Hepatocyte (in vitro differentiated cells): ENCODE measurements around the gene CDC20B.

Source experiments
- CTCF ChIP-seq: fragments of 200-600 bp; sonication (generic); IDR thresholded peaks from 2 replicates; pipeline ENCODE4 v1.5.1; 2016; ENCODE audit warnings: antibody characterized with exemption, mild to moderate bottlenecking; ENCODE audit not compliant: poor library complexity
- EZH2 ChIP-seq: fragments of 200-600 bp; sonication (generic); IDR thresholded peaks from 2 replicates; pipeline ENCODE4 v1.6.1; 2016; ENCODE audit warnings: antibody characterized with exemption, mild to moderate bottlenecking, borderline replicate concordance
- EZH2phosphoT487 ChIP-seq: fragments of 200-600 bp; sonication (generic); IDR thresholded peaks from one replicate; pipeline ENCODE4 v1.6.1; 2018; ENCODE audit warnings: antibody characterized with exemption, mild to moderate bottlenecking, low read depth, moderate library complexity; ENCODE audit not compliant: unreplicated experiment, severe bottlenecking

- no peak for TF ChIP-seq CTCF
- TF ChIP-seq EZH2: no peak
- TF ChIP-seq EZH2phosphoT487: no peak
Observed at GRCh38 chr5:55177078-55177477, 4.1 kb upstream of the CDC20B start.
